Ishikawa (cell line): ENCODE measurements around the gene SERPINI1.

Experiments
- CEBPB ChIP-seq: IDR thresholded peaks from 2 replicates; pipeline ENCODE4 v1.6.1; 2012
- CREB1 ChIP-seq: IDR thresholded peaks from 2 replicates; pipeline ENCODE4 v1.6.1; 2012; ENCODE audit warnings: low read depth
- EGR1 ChIP-seq: IDR thresholded peaks from 2 replicates; pipeline ENCODE4 v1.6.1; 2012
- EP300 ChIP-seq: IDR thresholded peaks from 2 replicates; pipeline ENCODE4 v1.6.1; 2012; ENCODE audit warnings: borderline replicate concordance
- FOXM1 ChIP-seq: IDR thresholded peaks from 2 replicates; pipeline ENCODE4 v1.6.1; 2012; ENCODE audit warnings: low read depth, borderline replicate concordance
- NFIC ChIP-seq: IDR thresholded peaks from 2 replicates; pipeline ENCODE4 v1.6.1; 2012
- RAD21 ChIP-seq: IDR thresholded peaks from 2 replicates; pipeline ENCODE4 v1.6.1; 2012; ENCODE audit warnings: low read depth
- TAF1 ChIP-seq: IDR thresholded peaks from 2 replicates; pipeline ENCODE4 v1.6.1; 2012; ENCODE audit warnings: low read depth, mild to moderate bottlenecking
- TCF12 ChIP-seq: IDR thresholded peaks from 2 replicates; pipeline ENCODE4 v1.6.1; 2012; ENCODE audit warnings: low read depth
- TEAD4 ChIP-seq: IDR thresholded peaks from 2 replicates; pipeline ENCODE4 v1.6.1; 2012
- YY1 ChIP-seq: IDR thresholded peaks from 2 replicates; pipeline ENCODE4 v1.6.1; 2012; ENCODE audit warnings: low read depth
- ZBTB7A ChIP-seq: IDR thresholded peaks from 2 replicates; pipeline ENCODE4 v1.6.1; 2012; ENCODE audit warnings: low read depth
- TF ChIP-seq, protein P1 (sequence below): IDR thresholded peaks from 2 replicates; pipeline ENCODE4 v1.6.1; 2012
- TF ChIP-seq, protein P2 (sequence below): IDR thresholded peaks from 2 replicates; pipeline ENCODE4 v1.6.1; 2012; ENCODE audit warnings: low read depth, mild to moderate bottlenecking
- TF ChIP-seq, protein P3 (sequence below): IDR thresholded peaks from 2 replicates; pipeline ENCODE4 v1.6.1; 2012

SERPINI1 gene, protein sequence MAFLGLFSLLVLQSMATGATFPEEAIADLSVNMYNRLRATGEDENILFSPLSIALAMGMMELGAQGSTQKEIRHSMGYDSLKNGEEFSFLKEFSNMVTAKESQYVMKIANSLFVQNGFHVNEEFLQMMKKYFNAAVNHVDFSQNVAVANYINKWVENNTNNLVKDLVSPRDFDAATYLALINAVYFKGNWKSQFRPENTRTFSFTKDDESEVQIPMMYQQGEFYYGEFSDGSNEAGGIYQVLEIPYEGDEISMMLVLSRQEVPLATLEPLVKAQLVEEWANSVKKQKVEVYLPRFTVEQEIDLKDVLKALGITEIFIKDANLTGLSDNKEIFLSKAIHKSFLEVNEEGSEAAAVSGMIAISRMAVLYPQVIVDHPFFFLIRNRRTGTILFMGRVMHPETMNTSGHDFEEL

DNA sequence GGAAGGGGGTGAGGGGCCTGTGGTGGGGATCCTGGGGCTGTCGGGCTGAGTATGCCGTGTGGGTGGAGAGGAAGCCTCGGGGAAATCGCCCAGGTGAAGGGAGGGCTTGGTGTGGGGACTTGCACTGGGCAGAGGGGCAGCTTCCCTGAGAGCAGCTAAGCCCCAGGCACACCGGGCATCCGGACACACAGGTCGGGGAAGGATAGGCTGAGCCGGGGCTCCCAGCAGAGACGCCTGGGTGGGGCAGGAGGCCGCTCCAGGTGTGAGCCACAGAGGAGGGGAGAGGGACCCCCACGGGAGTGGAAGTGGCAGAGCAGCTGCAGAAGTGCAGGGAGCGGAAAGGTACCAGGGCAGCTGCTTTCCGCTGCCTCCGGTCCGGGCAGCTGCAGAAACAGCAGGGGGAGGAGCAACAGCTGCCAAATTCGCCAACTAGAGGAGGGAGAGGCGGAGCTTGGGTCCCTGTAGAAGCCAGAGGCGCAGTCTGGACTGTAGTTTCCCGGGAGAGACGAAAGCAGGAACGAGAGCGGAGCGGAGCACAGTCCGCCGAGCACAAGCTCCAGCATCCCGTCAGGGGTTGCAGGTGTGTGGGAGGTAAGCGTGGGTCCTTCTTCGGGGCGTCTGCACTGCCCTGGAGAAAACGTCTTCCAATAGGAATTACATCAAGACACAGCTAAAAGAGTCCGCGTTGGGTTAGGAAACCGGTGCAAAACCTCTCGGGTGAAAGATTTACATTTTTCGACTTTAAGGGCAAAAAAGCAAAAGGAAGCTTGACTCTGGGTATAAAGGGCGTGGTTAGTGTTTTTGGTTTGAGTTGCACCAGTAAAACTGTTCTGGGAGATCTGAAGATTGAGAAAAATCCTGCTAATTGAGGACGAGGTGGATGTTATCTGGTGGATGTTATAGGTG lies at the start of gene SERPINI1:
Gene SERPINI1 (plus strand): TSS at position 489 of the 906 bp plus-strand sequence. CDS start 53,408 bp downstream, outside the sequence.
- 0 out of 2 replicates have a peak, but pooled peaks have one; percentile 21 for TF ChIP-seq TCF12
- TF ChIP-seq CEBPB: no peak
- no peak for TF ChIP-seq RAD21
- peak; percentile 75; the same call in 1 of the 2 replicates for TF ChIP-seq TAF1
- TF ChIP-seq, protein P1, sequence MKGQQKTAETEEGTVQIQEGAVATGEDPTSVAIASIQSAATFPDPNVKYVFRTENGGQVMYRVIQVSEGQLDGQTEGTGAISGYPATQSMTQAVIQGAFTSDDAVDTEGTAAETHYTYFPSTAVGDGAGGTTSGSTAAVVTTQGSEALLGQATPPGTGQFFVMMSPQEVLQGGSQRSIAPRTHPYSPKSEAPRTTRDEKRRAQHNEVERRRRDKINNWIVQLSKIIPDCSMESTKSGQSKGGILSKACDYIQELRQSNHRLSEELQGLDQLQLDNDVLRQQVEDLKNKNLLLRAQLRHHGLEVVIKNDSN: no peak
- TF ChIP-seq TEAD4: no peak; the same call in 1 of the 2 replicates
- no peak; the same call in 1 of the 2 replicates for TF ChIP-seq ZBTB7A
- TF ChIP-seq, protein P2, sequence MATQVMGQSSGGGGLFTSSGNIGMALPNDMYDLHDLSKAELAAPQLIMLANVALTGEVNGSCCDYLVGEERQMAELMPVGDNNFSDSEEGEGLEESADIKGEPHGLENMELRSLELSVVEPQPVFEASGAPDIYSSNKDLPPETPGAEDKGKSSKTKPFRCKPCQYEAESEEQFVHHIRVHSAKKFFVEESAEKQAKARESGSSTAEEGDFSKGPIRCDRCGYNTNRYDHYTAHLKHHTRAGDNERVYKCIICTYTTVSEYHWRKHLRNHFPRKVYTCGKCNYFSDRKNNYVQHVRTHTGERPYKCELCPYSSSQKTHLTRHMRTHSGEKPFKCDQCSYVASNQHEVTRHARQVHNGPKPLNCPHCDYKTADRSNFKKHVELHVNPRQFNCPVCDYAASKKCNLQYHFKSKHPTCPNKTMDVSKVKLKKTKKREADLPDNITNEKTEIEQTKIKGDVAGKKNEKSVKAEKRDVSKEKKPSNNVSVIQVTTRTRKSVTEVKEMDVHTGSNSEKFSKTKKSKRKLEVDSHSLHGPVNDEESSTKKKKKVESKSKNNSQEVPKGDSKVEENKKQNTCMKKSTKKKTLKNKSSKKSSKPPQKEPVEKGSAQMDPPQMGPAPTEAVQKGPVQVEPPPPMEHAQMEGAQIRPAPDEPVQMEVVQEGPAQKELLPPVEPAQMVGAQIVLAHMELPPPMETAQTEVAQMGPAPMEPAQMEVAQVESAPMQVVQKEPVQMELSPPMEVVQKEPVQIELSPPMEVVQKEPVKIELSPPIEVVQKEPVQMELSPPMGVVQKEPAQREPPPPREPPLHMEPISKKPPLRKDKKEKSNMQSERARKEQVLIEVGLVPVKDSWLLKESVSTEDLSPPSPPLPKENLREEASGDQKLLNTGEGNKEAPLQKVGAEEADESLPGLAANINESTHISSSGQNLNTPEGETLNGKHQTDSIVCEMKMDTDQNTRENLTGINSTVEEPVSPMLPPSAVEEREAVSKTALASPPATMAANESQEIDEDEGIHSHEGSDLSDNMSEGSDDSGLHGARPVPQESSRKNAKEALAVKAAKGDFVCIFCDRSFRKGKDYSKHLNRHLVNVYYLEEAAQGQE: no peak
- peak; percentile 49; the same call in 1 of the 2 replicates for TF ChIP-seq YY1
- no peak for TF ChIP-seq EGR1
- TF ChIP-seq, protein P3, sequence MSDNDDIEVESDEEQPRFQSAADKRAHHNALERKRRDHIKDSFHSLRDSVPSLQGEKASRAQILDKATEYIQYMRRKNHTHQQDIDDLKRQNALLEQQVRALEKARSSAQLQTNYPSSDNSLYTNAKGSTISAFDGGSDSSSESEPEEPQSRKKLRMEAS: 0 out of 2 replicates have a peak, but pooled peaks have one; percentile 40
- no peak for TF ChIP-seq CREB1
- peak; percentile 28; the same call in 1 of the 2 replicates for TF ChIP-seq EP300
- no peak for TF ChIP-seq NFIC
- TF ChIP-seq FOXM1: no peak

DNA sequence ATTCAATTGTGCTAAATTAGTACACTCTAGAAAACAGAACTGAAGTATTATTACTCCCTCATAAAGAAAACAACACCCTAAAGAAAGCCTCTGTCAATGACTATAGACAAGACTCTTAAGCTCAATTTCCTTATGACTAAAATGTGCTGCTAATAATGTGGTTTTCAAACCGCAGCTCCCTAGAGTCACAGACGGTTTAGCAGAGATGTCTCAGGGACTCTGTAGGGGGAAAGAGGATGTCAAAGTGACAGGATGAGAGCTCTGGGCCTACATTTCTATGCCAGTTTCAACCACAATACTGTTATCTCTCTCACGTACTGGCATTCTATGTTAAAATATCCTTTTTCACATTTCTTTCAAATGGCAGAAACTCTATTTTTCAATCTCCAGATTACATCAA lies 44.2 kb upstream of the SERPINI1 start:
- TF ChIP-seq ZBTB7A (no peak), NFIC (no peak), FOXM1 (no peak), TAF1 (no peak), YY1 (no peak), TEAD4 (no peak), CREB1 (no peak)
- TF ChIP-seq, protein P3: no peak

DNA sequence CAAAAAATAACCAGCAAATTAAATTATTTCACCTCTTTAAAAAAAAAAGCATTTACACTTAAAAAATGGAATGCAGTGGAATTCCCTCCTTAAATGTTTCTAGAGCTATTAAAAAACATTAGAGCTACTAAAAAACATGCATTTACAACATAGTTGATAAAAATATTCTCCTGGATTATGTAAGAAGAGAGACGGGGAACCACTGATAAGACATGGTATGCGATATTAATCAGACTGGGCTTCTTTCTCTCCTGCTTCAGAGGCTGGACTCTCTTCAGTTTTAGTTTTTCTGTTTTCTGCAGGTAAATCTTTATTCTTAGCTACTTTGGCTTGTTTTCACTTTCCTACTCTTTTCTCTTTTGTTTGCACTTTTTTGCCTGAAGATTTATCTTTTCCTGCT lies 41.4 kb upstream of the SERPINI1 start:
- no peak for TF ChIP-seq ZBTB7A
- TF ChIP-seq FOXM1: no peak
- TF ChIP-seq, protein P3: no peak
- no peak for TF ChIP-seq CREB1
- no peak for TF ChIP-seq EP300
- TF ChIP-seq NFIC: no peak
- TF ChIP-seq TEAD4: no peak
- no peak for TF ChIP-seq RAD21
- TF ChIP-seq, protein P1: no peak
- TF ChIP-seq TCF12: no peak
- no peak for TF ChIP-seq CEBPB
- TF ChIP-seq, protein P2: no peak
- TF ChIP-seq TAF1: no peak
- no peak for TF ChIP-seq YY1
- no peak for TF ChIP-seq EGR1

DNA sequence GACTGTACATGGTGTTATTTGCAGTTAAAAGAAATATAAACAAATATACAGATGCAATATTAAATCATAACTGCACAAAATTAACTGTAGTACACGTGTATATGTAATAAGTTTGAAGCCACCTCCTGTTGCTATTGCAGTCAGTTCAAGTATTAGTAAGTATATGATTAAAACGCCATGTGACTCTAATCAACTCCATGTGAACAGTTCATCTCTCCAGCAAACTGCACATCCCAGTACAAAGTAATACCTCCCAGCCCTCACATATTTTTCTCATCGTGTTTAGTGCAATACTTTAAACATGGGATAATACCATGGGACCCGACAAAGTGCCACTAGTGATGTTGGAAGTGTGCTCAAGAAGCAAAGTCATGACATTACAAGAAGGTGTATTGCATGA lies 35.5 kb upstream of the SERPINI1 start:
- no peak for TF ChIP-seq CEBPB

DNA sequence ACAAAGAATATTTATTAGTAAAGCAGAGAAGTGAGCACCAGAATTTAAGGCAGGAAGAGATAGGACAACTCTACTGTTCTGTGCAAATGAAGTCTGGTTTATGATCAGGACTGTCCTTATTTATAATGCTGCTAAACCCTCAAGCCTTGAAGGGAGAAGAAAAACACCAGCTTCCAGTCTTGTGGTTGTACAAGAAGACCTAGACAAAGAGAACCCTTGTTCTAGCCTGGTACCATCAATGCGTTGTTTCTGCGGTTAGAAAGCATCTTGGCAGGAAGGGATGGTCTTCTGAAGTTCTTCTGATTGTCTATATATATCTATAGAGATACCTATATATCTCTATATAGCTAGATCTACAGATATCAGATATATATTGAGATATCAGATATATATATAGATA lies 34.6 kb upstream of the SERPINI1 start:
- no peak for TF ChIP-seq FOXM1
- TF ChIP-seq CREB1: no peak
- TF ChIP-seq CEBPB: no peak
- no peak for TF ChIP-seq EGR1
- TF ChIP-seq EP300: no peak
- TF ChIP-seq TAF1: no peak
- TF ChIP-seq YY1: no peak
- TF ChIP-seq, protein P2: no peak
- TF ChIP-seq RAD21: no peak
- no peak for TF ChIP-seq TCF12
- TF ChIP-seq, protein P1: no peak
- no peak for TF ChIP-seq TEAD4
- TF ChIP-seq, protein P3: no peak
- no peak for TF ChIP-seq ZBTB7A
- no peak for TF ChIP-seq NFIC
